ENCODE results near the gene HTRA3.

The HTRA3 gene

GRCh38 chr4:8297141-8297601 lies 27.6 kb downstream of the HTRA3 start:
- Mint-ChIP-seq H3K27ac (no peak overlapping the region), H3K9me3 (peaks cover 11% of the 10 kb centered on the region), H3K4me3 (no peak overlapping the region), H3K4me1 (no peaks in the 10 kb centered on the region), H3K36me3 (no peaks in the 10 kb centered on the region)
- ATAC-seq = peak; percentile 22
- no peak for DNase-seq (ENCODE audit: low spot score in 2 of 2)

- Mint-ChIP-seq H3K9me3 (peaks cover 11% of the 10 kb centered on the region), H3K4me3 (no peak overlapping the region), H3K36me3 (no peaks in the 10 kb centered on the region), H3K4me1 (no peaks in the 10 kb centered on the region), H3K27ac (no peak overlapping the region)
- ATAC-seq = no peak
- DNase-seq (ENCODE audit: low spot score in 2 of 2) = no peak
These were observed 28.3 kb downstream of the HTRA3 start for GRCh38 chr4:8297691-8298485.

- ATAC-seq = no peak
- Mint-ChIP-seq H3K4me1 (no peaks in the 10 kb centered on the region), H3K9me3 (peaks cover 5% of the 10 kb centered on the region), H3K4me3 (no peak overlapping the region), H3K36me3 (peaks cover 6% of the 10 kb centered on the region), H3K27ac (no peak overlapping the region)
- DNase-seq (ENCODE audit: low spot score in 2 of 2) = no peak
These were observed 31.3 kb downstream of the HTRA3 start for GRCh38 chr4:8300832-8301231.

- DNase-seq (ENCODE audit: low spot score in 2 of 2) = no peak
- H3K27ac Mint-ChIP-seq = peak overlapping the region; percentile 10
These were observed 32.5 kb downstream of the HTRA3 start for GRCh38 chr4:8301851-8302730.

GRCh38 chr4:8303081-8303480 lies 33.5 kb downstream of the HTRA3 start:
- ATAC-seq = no peak
- H3K36me3 Mint-ChIP-seq = peaks cover 6% of the 10 kb centered on the region
- H3K27ac Mint-ChIP-seq = peak overlapping the region; percentile 10
- no peaks in the 10 kb centered on the region for H3K4me1 Mint-ChIP-seq
- no peak overlapping the region for H3K4me3 Mint-ChIP-seq
- DNase-seq (ENCODE audit: low spot score in 2 of 2) = no peak
- H3K9me3 Mint-ChIP-seq = peaks cover 5% of the 10 kb centered on the region

More at GRCh38 chr4:8301851-8302730, 32.5 kb downstream of the HTRA3 start:
- no peak for ATAC-seq
- H3K36me3 Mint-ChIP-seq = peaks cover 6% of the 10 kb centered on the region
- peaks cover 5% of the 10 kb centered on the region for H3K9me3 Mint-ChIP-seq
- H3K4me1 Mint-ChIP-seq = no peaks in the 10 kb centered on the region
- H3K4me3 Mint-ChIP-seq = no peak overlapping the region

- no peak for DNase-seq (ENCODE audit: low spot score in 2 of 2)
- Mint-ChIP-seq H3K9me3 (peaks cover 5% of the 10 kb centered on the region), H3K4me3 (no peak overlapping the region), H3K4me1 (no peaks in the 10 kb centered on the region), H3K36me3 (peaks cover 6% of the 10 kb centered on the region), H3K27ac (peak overlapping the region; percentile 10)
- no peak for ATAC-seq
These were observed 34.1 kb downstream of the HTRA3 start for GRCh38 chr4:8303485-8304281.

- DNase-seq (ENCODE audit: low spot score in 2 of 2) (no peak), ATAC-seq (no peak)
- H3K36me3 Mint-ChIP-seq = peaks cover 6% of the 10 kb centered on the region
- no peak overlapping the region for H3K4me3 Mint-ChIP-seq
- H3K4me1 Mint-ChIP-seq = no peaks in the 10 kb centered on the region
- H3K9me3 Mint-ChIP-seq = peaks cover 5% of the 10 kb centered on the region
- no peak overlapping the region for H3K27ac Mint-ChIP-seq
These were observed 35.5 kb downstream of the HTRA3 start for GRCh38 chr4:8304827-8305695.

GRCh38 chr4:8305851-8306471 lies 36.4 kb downstream of the HTRA3 start:
- H3K4me1 Mint-ChIP-seq = no peaks in the 10 kb centered on the region
- no peak for DNase-seq (ENCODE audit: low spot score in 2 of 2)
- no peak for ATAC-seq
- no peak overlapping the region for H3K27ac Mint-ChIP-seq
- H3K4me3 Mint-ChIP-seq = no peak overlapping the region
- peaks cover 6% of the 10 kb centered on the region for H3K36me3 Mint-ChIP-seq
- H3K9me3 Mint-ChIP-seq = peaks cover 3% of the 10 kb centered on the region

- no peak overlapping the region for H3K4me3 Mint-ChIP-seq
- ATAC-seq (no peak), DNase-seq (ENCODE audit: low spot score in 2 of 2) (no peak)
- H3K27ac Mint-ChIP-seq = no peak overlapping the region
- H3K36me3 Mint-ChIP-seq = peaks cover 6% of the 10 kb centered on the region
- H3K4me1 Mint-ChIP-seq = no peaks in the 10 kb centered on the region
- no peaks in the 10 kb centered on the region for H3K9me3 Mint-ChIP-seq
These were observed 37.0 kb downstream of the HTRA3 start for GRCh38 chr4:8306511-8307021.

- ATAC-seq = no peak
- Mint-ChIP-seq H3K4me1 (no peaks in the 10 kb centered on the region), H3K4me3 (no peak overlapping the region), H3K36me3 (peaks cover 6% of the 10 kb centered on the region), H3K9me3 (no peaks in the 10 kb centered on the region), H3K27ac (no peak overlapping the region)
- DNase-seq (ENCODE audit: low spot score in 2 of 2) = no peak
These were observed 37.6 kb downstream of the HTRA3 start for GRCh38 chr4:8307121-8307520.

GRCh38 chr4:8307714-8308113 lies 38.2 kb downstream of the HTRA3 start:
- Mint-ChIP-seq H3K4me1 (no peaks in the 10 kb centered on the region), H3K36me3 (peaks cover 6% of the 10 kb centered on the region), H3K4me3 (no peak overlapping the region), H3K27ac (no peak overlapping the region), H3K9me3 (no peaks in the 10 kb centered on the region)
- DNase-seq (ENCODE audit: low spot score in 2 of 2) (no peak), ATAC-seq (no peak)

GRCh38 chr4:8308144-8308543 lies 38.6 kb downstream of the HTRA3 start:
- ATAC-seq = no peak
- H3K36me3 Mint-ChIP-seq = peaks cover 6% of the 10 kb centered on the region
- H3K4me3 Mint-ChIP-seq = no peak overlapping the region
- no peaks in the 10 kb centered on the region for H3K4me1 Mint-ChIP-seq
- no peak overlapping the region for H3K27ac Mint-ChIP-seq
- no peaks in the 10 kb centered on the region for H3K9me3 Mint-ChIP-seq
- DNase-seq (ENCODE audit: low spot score in 2 of 2) = no peak

- DNase-seq (ENCODE audit: low spot score in 2 of 2) (no peak), ATAC-seq (no peak)
- no peaks in the 10 kb centered on the region for H3K4me1 Mint-ChIP-seq
- H3K9me3 Mint-ChIP-seq = no peaks in the 10 kb centered on the region
- no peak overlapping the region for H3K4me3 Mint-ChIP-seq
- H3K36me3 Mint-ChIP-seq = no peaks in the 10 kb centered on the region
- H3K27ac Mint-ChIP-seq = no peak overlapping the region
These were observed 39.6 kb downstream of the HTRA3 start for GRCh38 chr4:8308856-8309771.
